Ramos (cell line): ENCODE data around the gene FCHSD2.
"Not testable (repeated sequence)": the region's sequence is repeated elsewhere in the genome, so short reads cannot be mapped to it uniquely, and the experiment has no call there.

Source experiments
- in situ Hi-C: fragments of 300-500 bp; cut with MboI; formaldehyde crosslinking; loops from one replicate; pipeline ENCODE4 v1.14.3; 2022; ENCODE audit warnings: low sequenced_read_pairs; ENCODE audit not compliant: unreplicated experiment

FCHSD2 gene

GRCh38 chr11:73132349-73132748, 9.8 kb downstream of the FCHSD2 start:
- in situ Hi-C loops, result not testable (repeated sequence)

- in situ Hi-C loops, result no loop called here
Measured at GRCh38 chr11:73130181-73130580, 11.9 kb downstream of the FCHSD2 start.

GRCh38 chr11:73129198-73129597, 12.9 kb downstream of the FCHSD2 start:
- in situ Hi-C loops, result no loop called here

GRCh38 chr11:73126804-73127480, 15.2 kb downstream of the FCHSD2 start:
- in situ Hi-C loops, result no loop called here

- in situ Hi-C loops, result no loop called here
Measured at GRCh38 chr11:73124800-73125199, 17.3 kb downstream of the FCHSD2 start.

GRCh38 chr11:73123892-73124291, 18.2 kb downstream of the FCHSD2 start:
- in situ Hi-C loops, result not testable (repeated sequence)

- in situ Hi-C loops, result no loop called here
Measured at GRCh38 chr11:73121692-73122091, 20.4 kb downstream of the FCHSD2 start.

GRCh38 chr11:73117071-73117470, 25.0 kb downstream of the FCHSD2 start:
- in situ Hi-C loops, result no loop called here

GRCh38 chr11:73116636-73117035, 25.5 kb downstream of the FCHSD2 start:
- in situ Hi-C loops, result no loop called here

GRCh38 chr11:73114835-73115220, 27.3 kb downstream of the FCHSD2 start:
- in situ Hi-C loops, result no loop called here

GRCh38 chr11:73114110-73114834, 27.8 kb downstream of the FCHSD2 start:
- in situ Hi-C loops, result no loop called here

- in situ Hi-C loops, result no loop called here
Measured at GRCh38 chr11:73113426-73113825, 28.7 kb downstream of the FCHSD2 start.

GRCh38 chr11:73107597-73107996, 34.5 kb downstream of the FCHSD2 start:
- in situ Hi-C loops, result no loop called here

- in situ Hi-C loops, result no loop called here
Measured at GRCh38 chr11:73106347-73106746, 35.8 kb downstream of the FCHSD2 start.

GRCh38 chr11:73100578-73100977, 41.5 kb downstream of the FCHSD2 start:
- in situ Hi-C loops, result no loop called here

GRCh38 chr11:73099512-73100266, 42.4 kb downstream of the FCHSD2 start:
- in situ Hi-C loops, result no loop called here

- in situ Hi-C loops, result no loop called here
Measured at GRCh38 chr11:73095613-73096012, 46.5 kb downstream of the FCHSD2 start.

- in situ Hi-C loops, result no loop called here
Measured at GRCh38 chr11:73091521-73092305, 50.4 kb downstream of the FCHSD2 start.

- in situ Hi-C loops, result no loop called here
Measured at GRCh38 chr11:73087730-73088129, 54.4 kb downstream of the FCHSD2 start.

- in situ Hi-C loops, result no loop called here
Measured at GRCh38 chr11:73085189-73085875, 56.8 kb downstream of the FCHSD2 start.
